ENCODE data around the gene WSCD1.

Gene WSCD1

GRCh38 chr17:6108382-6108781, 38.2 kb downstream of the WSCD1 start:
- no peak for DNase-seq (ENCODE audit: low read depth)

- no peak for DNase-seq (ENCODE audit: low read depth)
Measured at GRCh38 chr17:6108987-6109386, 38.8 kb downstream of the WSCD1 start.

GRCh38 chr17:6109536-6109935, 39.4 kb downstream of the WSCD1 start:
- DNase-seq (ENCODE audit: low read depth): no peak

- DNase-seq (ENCODE audit: low read depth): no peak
Measured at GRCh38 chr17:6110088-6110487, 39.9 kb downstream of the WSCD1 start.

GRCh38 chr17:6110592-6110991, 40.4 kb downstream of the WSCD1 start:
- DNase-seq (ENCODE audit: low read depth): no peak

GRCh38 chr17:6120351-6120750, 50.2 kb downstream of the WSCD1 start:
- no peak for DNase-seq (ENCODE audit: low read depth)

GRCh38 chr17:6124856-6125255, 54.7 kb downstream of the WSCD1 start:
- DNase-seq (ENCODE audit: low read depth): no peak

- no peak for DNase-seq (ENCODE audit: low read depth)
Measured at GRCh38 chr17:6126768-6127167, 56.6 kb downstream of the WSCD1 start.

- no peak for DNase-seq (ENCODE audit: low read depth)
Measured at GRCh38 chr17:6134721-6135120, 64.5 kb downstream of the WSCD1 start.

- DNase-seq (ENCODE audit: low read depth): no peak
Measured at GRCh38 chr17:6135236-6135635, 65.1 kb downstream of the WSCD1 start.

- no peak for DNase-seq (ENCODE audit: low read depth)
Measured at GRCh38 chr17:6135996-6136395, 65.8 kb downstream of the WSCD1 start.

GRCh38 chr17:6137716-6138502, 67.7 kb downstream of the WSCD1 start:
- no peak for DNase-seq (ENCODE audit: low read depth)

- no peak for DNase-seq (ENCODE audit: low read depth)
Measured at GRCh38 chr17:6138761-6139446, 68.7 kb downstream of the WSCD1 start.

- DNase-seq (ENCODE audit: low read depth): no peak
Measured at GRCh38 chr17:6139447-6139832, 69.3 kb downstream of the WSCD1 start.

- no peak for DNase-seq (ENCODE audit: low read depth)
Measured at GRCh38 chr17:6140188-6140587, 70.0 kb downstream of the WSCD1 start.

GRCh38 chr17:6140728-6141330, 70.7 kb downstream of the WSCD1 start:
- DNase-seq (ENCODE audit: low read depth): no peak

GRCh38 chr17:6142701-6143100, 72.5 kb downstream of the WSCD1 start:
- DNase-seq (ENCODE audit: low read depth): no peak

- no peak for DNase-seq (ENCODE audit: low read depth)
Measured at GRCh38 chr17:6145946-6146345, 75.8 kb downstream of the WSCD1 start.

GRCh38 chr17:6147042-6147441, 76.9 kb downstream of the WSCD1 start:
- DNase-seq (ENCODE audit: low read depth): no peak

GRCh38 chr17:6153375-6153774, 83.2 kb downstream of the WSCD1 start:
- DNase-seq (ENCODE audit: low read depth): no peak

GRCh38 chr17:6157716-6158115, 87.5 kb downstream of the WSCD1 start:
- no peak for DNase-seq (ENCODE audit: low read depth)

- no peak for DNase-seq (ENCODE audit: low read depth)
Measured at GRCh38 chr17:6159541-6160231, 89.5 kb downstream of the WSCD1 start.

- no peak for DNase-seq (ENCODE audit: low read depth)
Measured at GRCh38 chr17:6160232-6160555, 90.0 kb downstream of the WSCD1 start.

All from amniotic epithelial cell (primary cell).